Ovary (tissue), 9 donors: ENCODE data around the gene CARM1. TPM values are rescaled to one million over a fixed set of nuclear protein-coding genes. Genes with fewer than 3 reads are reported as not detected.

Experiments
- DNase-seq, 5 donors: peaks; one replicate each; pipeline ENCODE4 v3.0.0-alpha.2; 2019 to 2020
- H3K27ac ChIP-seq, 2 donors: fragments of 200-600 bp; one replicate each; pipeline versions ENCODE4 v1.5.1 to v1.8.0; 2019 to 2022
- H3K27me3 ChIP-seq: fragments of 200-600 bp; one replicate; pipeline ENCODE4 v1.8.0; 2022
- H3K36me3 ChIP-seq: fragments of 200-600 bp; sonication (generic); one replicate; pipeline ENCODE4 v1.5.1; 2019
- H3K4me1 ChIP-seq: one replicate; pipeline ENCODE4 v1.8.1; 2013; ENCODE audit warnings: mild to moderate bottlenecking, moderate library complexity; ENCODE audit not compliant: insufficient read depth
- H3K4me3 ChIP-seq: fragments of 200-600 bp; sonication (generic); one replicate; pipeline ENCODE4 v1.5.1; 2017
- H3K9me3 ChIP-seq, 2 donors: fragments of 200-600 bp in 1 of 2; sonication (generic) in 1 of 2; one replicate each; pipeline versions ENCODE4 v1.5.1 to v1.8.1; 2013 to 2019; ENCODE audit warnings: mild to moderate bottlenecking in 1 of 2, moderate library complexity in 1 of 2
- EP300 ChIP-seq: sonication (generic); formaldehyde crosslinking; IDR thresholded peaks from one replicate; pipeline ENCODE4 v1.6.1; 2017; ENCODE audit warnings: antibody characterized with exemption
- POLR2A ChIP-seq: fragments of 450-650 bp; IDR thresholded peaks from one replicate; pipeline ENCODE4 v1.6.1; 2017; ENCODE audit warnings: antibody characterized with exemption, mild to moderate bottlenecking, moderate library complexity
- WGBS, 3 donors: extraction: QIAGEN DNeasy Blood & Tissue Kit in 1 of 3; methylation state at CpG; one replicate each; pipeline versions ENCODE4 v1.1.5 to v1.1.7; 2013 to 2017; 5-methylcytosine and 5-hydroxymethylcytosine counted together
- intact Hi-C, 4 donors: fragments of 100-400 bp; cut with DNase I; formaldehyde crosslinking; loops; one replicate each; pipeline versions ENCODE4 v1.11.0 to v1.15.1; 2022 to 2023
- polyA plus RNA-seq, 2 donors: library from polyadenylated mRNA; stranded (reverse); fragments of 200-250 nt in 1 of 2; fragments of 350-450 nt in 1 of 2; fragmentation: Illumina TruSeq in 1 of 2; extraction: RNeasy Lipid Tissue Mini Kit (QIAGEN cat#74804) in 1 of 2; gene quantifications; one replicate each; pipeline ENCODE4 v1.2.3, GENCODE V29; 2013 to 2014
- total RNA-seq, 7 donors: library from RNA; depleted of rRNA in 2 of 7; stranded (reverse); fragments of >200 nt in 2 of 7; fragmentation: NEBNext Ultra II Directional in 3 of 7; extraction: Animal tissue kit (Norgen Biotek cat#: 25700) in 3 of 7; gene quantifications; one replicate each; pipeline versions ENCODE4 v1.1.0 to v1.2.4, GENCODE V29; 2016 to 2023
- TF ChIP-seq, protein P1 (sequence below), 3 donors: fragments of 450-650 bp in 2 of 3; fragments of 200-600 bp in 1 of 3; IDR thresholded peaks; one replicate each; pipeline versions ENCODE4 v1.5.1 to v1.8.0; 2016 to 2022; ENCODE audit warnings: antibody characterized with exemption in 3 of 3, mild to moderate bottlenecking in 1 of 3
- donor health status: DM: no; HTN: no; CAD: no; lungs with moderate emphysema.
- donor health status: DM: no; HTN: no; CAD: no.
- donor health status: Bipolar disorder and iron deficiency.
- donor health status: DM: yes; HTN: yes; CAD: no.
- donor health status: DM: no; HTN: no; CAD: no.
- donor health status: DM: yes; HTN: yes; CAD: no.

CARM1 gene
- total and polyA plus RNA-seq, 9 donors, result 10.1 to 42.1 (median 38.1) TPM

DNA sequence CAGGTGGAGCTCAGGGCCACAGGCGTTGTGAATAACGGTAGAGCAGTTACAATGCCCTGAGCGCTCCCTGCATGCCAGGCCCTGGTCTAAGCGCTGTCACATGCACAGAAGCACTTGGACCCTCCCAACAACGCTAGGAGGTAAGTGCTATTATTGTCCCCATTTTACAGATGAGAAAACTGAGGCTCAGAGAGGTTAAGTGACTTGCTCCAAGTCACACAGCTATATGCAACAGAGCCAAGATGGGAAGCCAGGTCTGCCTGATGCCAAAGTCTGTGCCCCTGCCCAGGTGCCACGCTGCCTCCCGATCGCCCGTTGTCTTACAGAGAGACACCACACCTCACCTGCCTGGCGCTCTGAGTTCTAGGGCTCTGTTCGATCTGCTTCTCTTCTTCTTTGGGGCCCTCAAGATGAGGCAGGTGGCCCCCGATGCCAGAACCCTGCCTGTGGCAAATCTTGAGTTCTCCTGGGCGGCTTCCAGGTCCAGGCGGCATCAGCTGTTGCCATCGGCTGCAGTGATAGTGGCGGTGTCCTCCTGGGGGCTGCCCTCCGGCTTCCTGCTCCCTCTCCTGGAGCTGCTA lies 37.1 kb downstream of the CARM1 start:
- no peaks in the 10 kb centered on the region for H3K9me3 ChIP-seq
- H3K4me3 ChIP-seq, result no peak overlapping the region
- H3K36me3 ChIP-seq, result no peaks in the 10 kb centered on the region
- H3K4me1 ChIP-seq, result no peaks in the 10 kb centered on the region
- no peaks in the 10 kb centered on the region for H3K27me3 ChIP-seq
- TF ChIP-seq EP300 (no peak), POLR2A (no peak)
- TF ChIP-seq, protein P1, sequence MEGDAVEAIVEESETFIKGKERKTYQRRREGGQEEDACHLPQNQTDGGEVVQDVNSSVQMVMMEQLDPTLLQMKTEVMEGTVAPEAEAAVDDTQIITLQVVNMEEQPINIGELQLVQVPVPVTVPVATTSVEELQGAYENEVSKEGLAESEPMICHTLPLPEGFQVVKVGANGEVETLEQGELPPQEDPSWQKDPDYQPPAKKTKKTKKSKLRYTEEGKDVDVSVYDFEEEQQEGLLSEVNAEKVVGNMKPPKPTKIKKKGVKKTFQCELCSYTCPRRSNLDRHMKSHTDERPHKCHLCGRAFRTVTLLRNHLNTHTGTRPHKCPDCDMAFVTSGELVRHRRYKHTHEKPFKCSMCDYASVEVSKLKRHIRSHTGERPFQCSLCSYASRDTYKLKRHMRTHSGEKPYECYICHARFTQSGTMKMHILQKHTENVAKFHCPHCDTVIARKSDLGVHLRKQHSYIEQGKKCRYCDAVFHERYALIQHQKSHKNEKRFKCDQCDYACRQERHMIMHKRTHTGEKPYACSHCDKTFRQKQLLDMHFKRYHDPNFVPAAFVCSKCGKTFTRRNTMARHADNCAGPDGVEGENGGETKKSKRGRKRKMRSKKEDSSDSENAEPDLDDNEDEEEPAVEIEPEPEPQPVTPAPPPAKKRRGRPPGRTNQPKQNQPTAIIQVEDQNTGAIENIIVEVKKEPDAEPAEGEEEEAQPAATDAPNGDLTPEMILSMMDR (IDR thresholded peaks at IDR 0.05), result no peak
- 91% methylated on average over 17 of the region's 17 CpGs for WGBS, 3 donors
- DNase-seq, result no peak
- intact Hi-C loops, result no loop called here
- H3K27ac ChIP-seq, result no peak overlapping the region

DNA sequence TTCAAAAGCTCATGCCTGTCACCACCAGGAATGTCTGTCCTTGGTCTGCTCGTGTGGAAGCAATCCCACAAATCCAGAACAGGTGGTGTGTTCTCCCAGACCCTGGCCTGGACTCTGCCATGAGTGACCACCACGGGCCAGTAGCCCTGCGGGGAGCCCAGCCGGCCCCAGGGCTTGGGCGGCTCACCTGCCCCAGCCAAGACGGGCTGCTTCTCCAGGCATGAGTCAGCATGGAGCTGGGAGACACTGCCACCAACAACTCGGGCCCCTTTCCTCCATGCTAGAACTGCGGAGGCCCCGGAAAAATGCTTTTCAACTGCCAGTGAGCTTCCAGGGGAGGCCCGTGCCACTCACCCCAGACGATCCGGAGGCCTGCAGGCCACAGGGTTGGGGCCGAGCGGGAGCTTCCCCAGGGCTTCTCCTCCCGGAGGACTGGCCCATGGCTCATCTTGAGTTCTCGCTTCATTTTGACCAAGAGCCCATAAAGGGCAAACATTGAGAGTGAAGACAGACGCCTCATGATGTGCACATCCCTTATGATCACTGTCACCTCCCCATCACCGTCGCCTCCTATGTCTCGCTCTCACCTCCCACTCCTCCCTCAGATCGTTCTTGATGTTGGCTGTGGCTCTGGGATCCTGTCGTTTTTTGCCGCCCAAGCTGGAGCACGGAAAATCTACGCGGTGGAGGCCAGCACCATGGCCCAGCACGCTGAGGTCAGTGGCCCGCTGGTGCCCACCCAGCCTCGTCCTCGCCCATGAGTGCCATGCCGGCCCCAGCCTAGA lies 40.4 kb downstream of the CARM1 start:
- TF ChIP-seq, protein P1 (IDR thresholded peaks at IDR 0.05), result no peak
- no peak for TF ChIP-seq EP300
- no peak for TF ChIP-seq POLR2A
- no peak overlapping the region for H3K27ac ChIP-seq
- intact Hi-C loops, result no loop called here
- H3K4me1 ChIP-seq, result no peaks in the 10 kb centered on the region
- H3K9me3 ChIP-seq, result no peaks in the 10 kb centered on the region
- no peak overlapping the region for H3K4me3 ChIP-seq
- no peaks in the 10 kb centered on the region for H3K36me3 ChIP-seq
- 86 to 87% (median 87%) methylated on average over 31 of the region's 31 CpGs for WGBS, 3 donors
- no peak for DNase-seq
- no peaks in the 10 kb centered on the region for H3K27me3 ChIP-seq

DNA sequence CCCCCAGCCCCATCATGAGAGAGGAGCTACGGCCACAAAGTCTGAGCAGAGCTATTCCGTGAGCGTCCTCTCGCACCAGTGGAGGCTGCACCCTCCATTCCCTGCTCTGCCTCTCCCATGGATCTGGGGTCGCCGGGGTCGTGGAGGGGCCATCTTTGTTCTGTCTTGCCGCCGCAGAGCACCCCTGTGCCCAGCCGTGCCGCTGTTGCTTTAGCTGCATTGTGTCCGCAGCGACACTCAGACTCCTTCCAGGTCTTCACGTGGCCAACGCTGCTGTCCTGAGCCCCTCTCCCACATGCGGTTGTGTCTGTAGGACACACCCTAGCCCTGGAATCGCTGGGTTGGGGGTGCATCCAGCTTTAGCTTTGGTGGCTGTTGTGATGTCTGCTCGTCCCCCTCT lies 41.3 kb downstream of the CARM1 start:
- 94 to 95% (median 94%) methylated on average over 18 of the region's 18 CpGs for WGBS, 3 donors
- DNase-seq, result no peak
- TF ChIP-seq POLR2A (no peak), EP300 (no peak)
- TF ChIP-seq, protein P1 (IDR thresholded peaks at IDR 0.05), result no peak
- H3K4me1 ChIP-seq, result no peaks in the 10 kb centered on the region
- no peaks in the 10 kb centered on the region for H3K27me3 ChIP-seq
- no peak overlapping the region for H3K4me3 ChIP-seq
- H3K9me3 ChIP-seq, result no peaks in the 10 kb centered on the region
- H3K27ac ChIP-seq, result no peak overlapping the region
- intact Hi-C loops, result no loop called here
- H3K36me3 ChIP-seq, result no peaks in the 10 kb centered on the region

DNA sequence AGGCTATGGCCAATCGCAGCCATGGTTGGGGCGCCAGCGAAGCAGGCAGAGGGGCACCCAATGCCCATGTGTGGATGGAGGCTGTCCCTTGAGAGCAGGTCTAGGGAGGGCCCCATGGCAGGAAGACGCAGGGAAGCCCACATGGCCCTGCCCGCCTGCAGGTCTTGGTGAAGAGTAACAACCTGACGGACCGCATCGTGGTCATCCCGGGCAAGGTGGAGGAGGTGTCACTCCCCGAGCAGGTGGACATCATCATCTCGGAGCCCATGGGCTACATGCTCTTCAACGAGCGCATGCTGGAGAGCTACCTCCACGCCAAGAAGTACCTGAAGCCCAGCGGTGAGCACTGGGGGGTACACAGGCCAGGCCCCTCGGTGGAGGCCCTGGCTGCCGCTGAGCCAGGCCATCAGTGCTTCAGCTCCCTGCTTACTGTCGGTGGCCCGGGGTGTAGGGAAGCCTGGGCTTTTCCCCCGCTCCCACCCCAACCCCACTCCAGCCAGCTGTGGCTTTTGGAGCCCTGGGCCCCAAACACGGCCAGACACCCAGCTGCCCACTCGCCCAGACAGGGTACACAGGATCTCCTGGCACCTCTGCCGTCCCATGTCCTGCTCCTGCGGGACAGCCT lies 42.5 kb downstream of the CARM1 start:
- intact Hi-C loops, result no loop called here
- WGBS, 3 donors, result 92 to 93% (median 93%) methylated on average over 18 to 24 of the region's 24 CpGs

More for the DNA sequence above, 42.5 kb downstream of the CARM1 start:
- DNase-seq, result no peak
- TF ChIP-seq, protein P1 (IDR thresholded peaks at IDR 0.05), result no peak
- no peak for TF ChIP-seq EP300
- no peak for TF ChIP-seq POLR2A
- no peaks in the 10 kb centered on the region for H3K27me3 ChIP-seq
- H3K4me3 ChIP-seq, result no peak overlapping the region
- no peak overlapping the region for H3K27ac ChIP-seq
- H3K4me1 ChIP-seq, result no peaks in the 10 kb centered on the region
- H3K9me3 ChIP-seq, result no peaks in the 10 kb centered on the region
- H3K36me3 ChIP-seq, result no peaks in the 10 kb centered on the region
